ENCODE data around the gene CDK5RAP2. TPM values are rescaled to one million over a fixed set of nuclear protein-coding genes. Genes with fewer than 3 reads are reported as not detected.
A peak's percentile ranks its signal among the peaks of the same experiment; 100 is the strongest.
"Not testable (repeated sequence)": the region's sequence is repeated elsewhere in the genome, so short reads cannot be mapped to it uniquely, and the experiment has no call there.

The CDK5RAP2 gene
- 81.6 and 95.1 TPM in 2 replicates for total RNA-seq (2014; rRNA removed; shearing (Covaris generic))
- 76.0 and 101 TPM in 2 replicates for total RNA-seq (2022)
- Bru-seq, nascent RNA, result percentile 88 among the genes with signal in this experiment
- percentile 83 among the genes with signal in this experiment for BruChase-seq, experiment 1, labeled RNA remaining after a 6-hour chase
- percentile 82 among the genes with signal in this experiment for BruChase-seq, experiment 2, labeled RNA remaining after a 2-hour chase
- long read RNA-seq, full-length matches to known transcripts, result 6 of 34 reads
- long read RNA-seq, partial matches to known transcripts, result 19 of 34 reads
- long read RNA-seq, other reads (novel, unspliced or antisense), result 9 of 34 reads

DNA sequence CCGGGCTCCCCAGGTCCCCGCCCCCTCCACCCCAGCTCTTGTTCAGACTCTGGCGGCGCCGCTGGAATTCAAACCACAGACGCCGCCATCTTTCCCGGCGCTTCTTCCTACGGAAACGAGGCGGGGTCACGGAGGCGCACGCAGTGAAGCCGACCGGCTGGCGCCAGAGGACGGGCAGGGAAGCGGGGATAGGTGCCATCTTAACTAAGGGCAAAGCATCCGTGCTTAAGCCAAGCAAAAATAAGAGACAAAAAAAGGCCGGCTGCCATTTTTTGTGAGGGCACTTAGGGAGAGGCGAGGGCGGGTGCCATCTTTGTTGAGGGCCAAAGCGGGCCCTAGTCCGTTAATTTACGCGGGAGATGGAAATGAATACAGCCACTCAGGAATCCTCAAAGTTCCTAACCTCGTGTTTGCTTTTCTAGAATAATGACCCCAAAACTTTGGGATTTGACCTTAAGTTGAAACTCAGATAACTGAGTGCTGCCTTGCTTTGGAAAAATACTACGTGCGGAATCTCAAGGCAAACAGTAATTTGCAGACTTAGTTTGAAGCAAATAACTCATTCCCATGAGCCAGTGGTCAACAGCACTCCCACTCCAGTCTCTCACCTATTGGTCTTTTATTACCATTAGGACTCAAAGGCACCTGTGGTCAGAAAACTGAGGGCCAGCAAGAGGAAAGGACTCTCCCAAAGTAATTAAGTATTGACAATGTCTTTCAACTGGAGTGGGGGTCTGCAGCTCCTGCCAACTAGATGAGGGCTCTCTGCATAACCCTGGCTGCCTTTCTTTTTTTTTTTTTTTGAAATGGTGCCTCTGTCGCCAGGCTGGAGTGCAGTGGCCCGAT is at the start of gene CDK5RAP2:
TSS of gene CDK5RAP2 (minus strand) at position 117 of the 846 bp plus-strand sequence. CDS start 189 bp downstream, outside the sequence.
- ChIA-PET CTCF (ENCODE audit: unreplicated experiment) (no interaction called here), POLR2A (interaction anchor here (0.8 kb wide), 1 partner anchor 20 kb away, joined by 3 read pairs; no protein-coding TSS in a partner anchor)
- H2AFZ ChIP-seq (ENCODE audit: low read length), result peak within 1 kb of the TSS; percentile 98
- no peak for TF ChIP-seq CTCF (conservative IDR thresholded peaks at IDR 0.05; ENCODE audit: low read length)
- no peak for TF ChIP-seq EZH2phosphoT487 (IDR thresholded peaks at IDR 0.05; ENCODE audit: borderline replicate concordance, low read depth, low read length)
- intact Hi-C loops (cut with micrococcal nuclease; ENCODE audit: unreplicated experiment), result no loop called here
- H3K27ac ChIP-seq (ENCODE audit: low read depth, low read length, poor library complexity, severe bottlenecking), result peak within 1 kb of the TSS; percentile 49
- H3K9me3 ChIP-seq (ENCODE audit: low read length), result no peaks in the 10 kb centered on the region
- H3K4me3 ChIP-seq (ENCODE audit: low read depth, low read length, poor library complexity, severe bottlenecking), result peak within 1 kb of the TSS; percentile 98
- H3K4me2 ChIP-seq (ENCODE audit: low read length), result peak within 1 kb of the TSS; percentile 95
- DNase-seq (ENCODE audit: low spot score), result peak; percentile 99
- TSS peak; percentile 83 for BruUV-seq (replicated peaks)
- no peaks in the 10 kb centered on the region for H4K20me1 ChIP-seq (ENCODE audit: insufficient read depth, low read length)
- H3K4me1 ChIP-seq (ENCODE audit: insufficient read depth, low read length, poor library complexity, severe bottlenecking), result peaks cover 43% of the 10 kb centered on the region
- H3K9me2 ChIP-seq (ENCODE audit: insufficient read depth, low read length), result no peaks in the 10 kb centered on the region
- peaks cover 25% of the 10 kb centered on the region for H3K36me3 ChIP-seq (ENCODE audit: insufficient read depth, low read length)
- H3K79me2 ChIP-seq (ENCODE audit: insufficient read depth, low read depth, low read length), result peaks cover 46% of the 10 kb centered on the region

- H3K4me2 ChIP-seq (ENCODE audit: low read length); H3K27ac ChIP-seq (ENCODE audit: low read depth, low read length, poor library complexity, severe bottlenecking); H3K9me2 ChIP-seq (ENCODE audit: insufficient read depth, low read length); H3K36me3 ChIP-seq (ENCODE audit: insufficient read depth, low read length); DNase-seq (ENCODE audit: low spot score); H3K4me1 ChIP-seq (ENCODE audit: insufficient read depth, low read length, poor library complexity, severe bottlenecking); H2AFZ ChIP-seq (ENCODE audit: low read length); H4K20me1 ChIP-seq (ENCODE audit: insufficient read depth, low read length); CTCF ChIA-PET (ENCODE audit: unreplicated experiment); H3K4me3 ChIP-seq (ENCODE audit: low read depth, low read length, poor library complexity, severe bottlenecking); H3K9me3 ChIP-seq (ENCODE audit: low read length); H3K79me2 ChIP-seq (ENCODE audit: insufficient read depth, low read depth, low read length); BruUV-seq (replicated peaks): not testable (repeated sequence)
- POLR2A ChIA-PET, result interaction anchor here (0.6 to 1.1 kb wide), 2 partner anchors 45 to 629 kb away, joined by 3 to 5 read pairs; no protein-coding TSS in a partner anchor
- intact Hi-C loops (cut with micrococcal nuclease; ENCODE audit: unreplicated experiment), result loop anchor here (10.0 kb wide), 1 partner anchor 86 kb away; the partner anchor contains the start of gene MEGF9
These were observed 49.0 kb upstream of the CDK5RAP2 start for GRCh38 chr9:120628925-120629497.

GRCh38 chr9:120628207-120628924 is 48.4 kb upstream of the CDK5RAP2 start:
- TF ChIP-seq EZH2phosphoT487 (IDR thresholded peaks at IDR 0.05; ENCODE audit: borderline replicate concordance, low read depth, low read length) (no peak), CTCF (conservative IDR thresholded peaks at IDR 0.05; ENCODE audit: low read length) (no peak)
- Histone ChIP-seq H3K4me2 (ENCODE audit: low read length) (no peak overlapping the region), H4K20me1 (ENCODE audit: insufficient read depth, low read length) (no peaks in the 10 kb centered on the region), H3K79me2 (ENCODE audit: insufficient read depth, low read depth, low read length) (no peaks in the 10 kb centered on the region), H3K27ac (ENCODE audit: low read depth, low read length, poor library complexity, severe bottlenecking) (no peak overlapping the region), H3K9me2 (ENCODE audit: insufficient read depth, low read length) (no peaks in the 10 kb centered on the region), H3K4me1 (ENCODE audit: insufficient read depth, low read length, poor library complexity, severe bottlenecking) (no peaks in the 10 kb centered on the region), H3K36me3 (ENCODE audit: insufficient read depth, low read length) (no peaks in the 10 kb centered on the region), H3K4me3 (ENCODE audit: low read depth, low read length, poor library complexity, severe bottlenecking) (no peak overlapping the region), H2AFZ (ENCODE audit: low read length) (no peak overlapping the region), H3K9me3 (ENCODE audit: low read length) (no peaks in the 10 kb centered on the region)
- intact Hi-C loops (cut with micrococcal nuclease; ENCODE audit: unreplicated experiment), result loop anchor here (10.0 kb wide), 1 partner anchor 86 kb away; the partner anchor contains the start of gene MEGF9
- no TSS peak for BruUV-seq (replicated peaks)
- CTCF ChIA-PET (ENCODE audit: unreplicated experiment), result no interaction called here
- no peak for DNase-seq (ENCODE audit: low spot score)
- POLR2A ChIA-PET, result interaction anchor here (0.6 to 1.1 kb wide), 4 partner anchors 25 to 630 kb away, joined by 3 to 8 read pairs (median 4); no protein-coding TSS in a partner anchor

Measured in OCI-LY7 (cell line).